ENCODE data around the gene RUFY2. TPM values are rescaled to one million over a fixed set of nuclear protein-coding genes. Genes with fewer than 3 reads are reported as not detected.

The RUFY2 gene
- total and polyA plus RNA-seq, 9 donors = 11.1 to 36.4 (median 24.9) TPM

DNA sequence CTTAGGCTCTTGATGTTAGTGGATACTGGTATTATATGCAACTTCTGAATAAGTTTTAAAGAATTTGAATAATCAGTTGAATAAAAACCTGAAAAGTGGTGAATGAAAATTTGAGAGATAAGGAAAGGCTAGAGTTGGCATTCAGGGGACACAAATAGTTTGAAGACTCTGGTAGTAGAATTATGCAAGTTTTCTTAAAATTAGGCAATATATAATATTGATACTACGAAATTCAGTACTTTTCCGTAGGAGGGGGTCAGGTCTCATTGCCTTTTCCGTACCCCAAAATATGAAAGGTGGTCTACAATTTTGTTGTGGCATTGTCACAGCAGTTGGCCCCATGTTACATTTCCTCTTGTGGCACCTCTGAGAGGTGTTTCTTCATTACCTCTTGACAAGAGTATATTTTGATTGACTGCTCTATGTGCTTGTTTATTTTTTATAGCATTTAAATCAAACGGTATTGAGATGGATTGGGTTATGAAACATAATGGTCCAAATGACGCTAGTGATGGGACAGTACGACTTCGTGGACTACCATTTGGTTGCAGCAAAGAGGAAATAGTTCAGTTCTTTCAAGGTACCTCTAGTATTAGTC lies 70.2 kb downstream of the RUFY2 start:
- no peaks in the 10 kb centered on the region for H3K36me3 ChIP-seq
- no peak overlapping the region for H3K4me3 ChIP-seq
- TF ChIP-seq POLR2A (IDR thresholded peaks at IDR 0.05) (no peak), EP300 (IDR thresholded peaks at IDR 0.05) (no peak)
- TF ChIP-seq, protein P1, sequence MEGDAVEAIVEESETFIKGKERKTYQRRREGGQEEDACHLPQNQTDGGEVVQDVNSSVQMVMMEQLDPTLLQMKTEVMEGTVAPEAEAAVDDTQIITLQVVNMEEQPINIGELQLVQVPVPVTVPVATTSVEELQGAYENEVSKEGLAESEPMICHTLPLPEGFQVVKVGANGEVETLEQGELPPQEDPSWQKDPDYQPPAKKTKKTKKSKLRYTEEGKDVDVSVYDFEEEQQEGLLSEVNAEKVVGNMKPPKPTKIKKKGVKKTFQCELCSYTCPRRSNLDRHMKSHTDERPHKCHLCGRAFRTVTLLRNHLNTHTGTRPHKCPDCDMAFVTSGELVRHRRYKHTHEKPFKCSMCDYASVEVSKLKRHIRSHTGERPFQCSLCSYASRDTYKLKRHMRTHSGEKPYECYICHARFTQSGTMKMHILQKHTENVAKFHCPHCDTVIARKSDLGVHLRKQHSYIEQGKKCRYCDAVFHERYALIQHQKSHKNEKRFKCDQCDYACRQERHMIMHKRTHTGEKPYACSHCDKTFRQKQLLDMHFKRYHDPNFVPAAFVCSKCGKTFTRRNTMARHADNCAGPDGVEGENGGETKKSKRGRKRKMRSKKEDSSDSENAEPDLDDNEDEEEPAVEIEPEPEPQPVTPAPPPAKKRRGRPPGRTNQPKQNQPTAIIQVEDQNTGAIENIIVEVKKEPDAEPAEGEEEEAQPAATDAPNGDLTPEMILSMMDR (IDR thresholded peaks at IDR 0.05) = no peak
- no peaks in the 10 kb centered on the region for H3K9me3 ChIP-seq
- intact Hi-C loops (cut with DNase I) = loop anchor here in 2 of 4 donors (10.0 kb wide), 3 partner anchors 122 to 492 kb away; partner anchors contain the start of gene CCAR1 (in 1 of the 2)
- H3K4me1 ChIP-seq (ENCODE audit: insufficient read depth) = peaks cover 8% of the 10 kb centered on the region
- no peaks in the 10 kb centered on the region for H3K27me3 ChIP-seq
- no peak for DNase-seq
- H3K27ac ChIP-seq = no peak overlapping the region
- WGBS, 3 donors = 67 to 69% (median 67%) methylated on average over 7 of the region's 7 CpGs

DNA sequence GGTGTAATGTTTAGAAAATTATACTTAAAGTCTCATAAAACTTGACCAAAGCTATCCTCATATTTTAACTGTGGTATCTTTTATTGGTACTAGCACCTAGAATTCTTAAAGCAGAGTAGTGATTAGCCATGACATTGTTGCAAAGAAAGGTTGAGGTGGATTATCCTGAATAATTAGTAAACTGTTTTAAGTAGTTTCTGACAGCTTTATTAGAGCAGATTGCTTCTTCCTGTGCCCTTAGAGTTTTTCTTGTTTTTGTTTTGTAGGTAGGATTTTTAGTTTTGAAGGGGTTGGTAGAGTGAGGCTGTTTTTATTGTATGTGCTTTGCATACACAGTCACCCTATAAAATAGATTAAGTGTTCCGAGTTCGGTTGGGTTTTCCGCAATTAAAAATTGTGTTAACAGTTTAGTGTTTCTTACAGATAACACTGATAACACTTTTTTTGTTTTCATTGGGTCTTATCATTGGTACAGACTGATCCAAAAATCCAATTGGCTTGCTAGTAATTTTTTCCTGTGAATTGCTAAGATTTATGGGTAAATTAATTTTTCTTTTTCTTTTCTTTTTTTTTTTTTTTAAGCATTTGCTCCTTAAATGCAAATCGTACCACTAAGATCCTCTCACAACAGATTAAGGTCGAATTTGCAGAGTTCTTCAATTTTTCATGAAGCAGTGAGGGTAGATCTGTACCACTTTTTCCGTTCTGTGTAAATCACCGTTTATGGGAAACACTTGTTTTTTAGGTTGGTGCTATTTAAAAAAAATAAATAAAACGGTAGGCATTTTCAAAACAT lies 72.2 kb downstream of the RUFY2 start:
- H3K36me3 ChIP-seq = no peaks in the 10 kb centered on the region
- TF ChIP-seq EP300 (IDR thresholded peaks at IDR 0.05) (no peak), POLR2A (IDR thresholded peaks at IDR 0.05) (no peak)
- TF ChIP-seq, protein P1 (IDR thresholded peaks at IDR 0.05) = no peak
- no peaks in the 10 kb centered on the region for H3K27me3 ChIP-seq
- peak overlapping the region; percentile 88 for H3K4me3 ChIP-seq
- 2 to 5% (median 5%) methylated on average over 8 of the region's 8 CpGs for WGBS, 3 donors
- no peaks in the 10 kb centered on the region for H3K9me3 ChIP-seq
- intact Hi-C loops (cut with DNase I) = loop anchor here in 2 of 4 donors (10.0 kb wide), 3 partner anchors 120 to 490 kb away; partner anchors contain the start of gene CCAR1 (in 1 of the 2)
- peaks cover 13% of the 10 kb centered on the region for H3K4me1 ChIP-seq (ENCODE audit: insufficient read depth)
- no peak for DNase-seq
- no peak overlapping the region for H3K27ac ChIP-seq

DNA sequence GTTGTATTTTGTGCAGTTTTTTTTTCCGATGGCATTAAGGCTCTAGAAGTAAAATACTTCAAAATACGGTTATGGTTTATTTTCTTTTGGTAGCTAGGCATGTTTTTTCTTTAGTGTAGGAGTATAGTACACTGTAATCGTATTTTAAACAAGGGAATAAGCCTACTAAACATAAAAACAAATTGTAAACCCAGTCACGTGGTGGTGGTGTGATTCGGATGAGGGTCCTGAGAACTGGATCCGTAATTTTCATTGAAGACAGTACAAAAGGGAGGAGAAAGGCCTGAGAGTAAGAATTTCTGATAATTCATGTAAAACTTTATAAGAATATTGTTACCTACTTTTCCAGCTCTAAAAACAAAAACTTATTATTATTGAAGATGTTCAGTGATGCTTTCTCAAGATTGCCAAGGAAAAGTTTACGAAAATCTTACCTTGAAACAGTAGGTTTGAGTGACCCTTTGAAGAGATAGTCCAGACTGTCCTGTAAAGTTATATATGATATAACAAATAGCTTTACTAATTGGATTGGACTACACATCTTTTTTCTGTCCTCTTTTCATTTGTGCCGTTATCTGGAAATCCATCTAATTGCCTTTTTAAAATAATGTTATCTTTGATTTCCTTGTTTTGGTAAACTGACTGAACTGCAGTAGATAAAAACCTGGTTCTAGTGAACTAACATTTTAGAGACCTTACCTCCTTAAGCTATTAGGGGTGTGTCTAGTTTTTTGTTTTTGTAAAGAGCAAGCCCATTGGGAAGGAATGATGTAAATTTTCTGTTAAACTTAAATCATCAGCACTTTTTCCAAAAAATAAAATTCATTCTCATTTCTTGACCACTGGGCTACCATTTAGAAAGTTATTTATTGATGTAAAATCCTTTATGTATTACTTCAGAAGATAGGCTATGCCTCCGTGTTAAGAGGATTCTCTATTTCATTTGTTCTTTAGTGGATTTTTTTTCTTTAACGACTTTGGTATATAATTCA lies 73.3 kb downstream of the RUFY2 start:
- H3K27ac ChIP-seq = peak overlapping the region in 1 of 2 donors; percentile 94
- intact Hi-C loops (cut with DNase I) = loop anchor here in 2 of 4 donors (10.0 kb wide), 3 partner anchors 119 to 489 kb away; partner anchors contain the start of gene CCAR1 (in 1 of the 2)
- no peak for TF ChIP-seq POLR2A (IDR thresholded peaks at IDR 0.05)
- no peak for TF ChIP-seq EP300 (IDR thresholded peaks at IDR 0.05)
- TF ChIP-seq, protein P1 (IDR thresholded peaks at IDR 0.05) = no peak
- no peaks in the 10 kb centered on the region for H3K27me3 ChIP-seq
- H3K9me3 ChIP-seq = no peaks in the 10 kb centered on the region
- WGBS, 3 donors = 1 to 2% (median 1%) methylated on average over 10 of the region's 10 CpGs
- no peak for DNase-seq
- peak overlapping the region; percentile 88 for H3K4me3 ChIP-seq
- H3K4me1 ChIP-seq (ENCODE audit: insufficient read depth) = peaks cover 14% of the 10 kb centered on the region
- no peaks in the 10 kb centered on the region for H3K36me3 ChIP-seq

DNA sequence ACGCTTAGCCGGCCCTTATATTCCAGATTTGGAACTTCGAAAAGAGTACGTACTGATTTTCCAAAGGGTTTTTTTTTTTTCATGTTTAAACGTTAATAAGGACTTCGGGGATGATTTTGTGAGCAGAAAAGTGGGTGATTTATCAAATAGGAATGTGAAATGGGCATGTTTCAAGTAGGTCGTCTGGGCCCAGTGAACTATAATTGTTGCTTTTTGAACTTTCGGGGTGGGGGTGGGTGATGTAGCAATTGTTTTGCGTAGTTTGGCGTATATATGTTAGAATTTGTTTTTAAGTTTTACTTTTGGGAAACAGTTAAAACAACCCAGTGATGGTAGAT lies 74.0 kb downstream of the RUFY2 start:
- intact Hi-C loops (cut with DNase I) = loop anchor here in 2 of 4 donors (10.0 kb wide), 3 partner anchors 118 to 488 kb away; partner anchors contain the start of gene CCAR1 (in 1 of the 2)
- Histone ChIP-seq H3K27ac (peak overlapping the region; percentile 89 to 94), H3K4me3 (peak overlapping the region; percentile 88), H3K27me3 (no peaks in the 10 kb centered on the region), H3K4me1 (ENCODE audit: insufficient read depth) (peaks cover 15% of the 10 kb centered on the region), H3K36me3 (no peaks in the 10 kb centered on the region), H3K9me3 (no peaks in the 10 kb centered on the region)
- DNase-seq = no peak
- TF ChIP-seq, protein P1 (IDR thresholded peaks at IDR 0.05) = no peak
- no peak for TF ChIP-seq EP300 (IDR thresholded peaks at IDR 0.05)
- no peak for TF ChIP-seq POLR2A (IDR thresholded peaks at IDR 0.05)
- WGBS, 3 donors = 0 to 1% (median 0%) methylated on average over 10 of the region's 10 CpGs
